ENCODE results near the gene ANKRD35.
"Not testable (repeated sequence)": the region's sequence is repeated elsewhere in the genome, so short reads cannot be mapped to it uniquely, and the experiment has no call there.

Gene ANKRD35

GRCh38 chr1:145849356-145850160 lies 36.1 kb downstream of the ANKRD35 start:
- DNase-seq = no peak

GRCh38 chr1:145847827-145848226 lies 37.8 kb downstream of the ANKRD35 start:
- DNase-seq = no peak

- DNase-seq = no peak
Observed at GRCh38 chr1:145846201-145846612, 39.5 kb downstream of the ANKRD35 start.

GRCh38 chr1:145845514-145846161 lies 40.0 kb downstream of the ANKRD35 start, which contains the start of gene NUDT17:
Gene NUDT17, plus strand, starts transcription at chr1:145845630. Its CDS starts 11 bp downstream, at chr1:145845641.
- DNase-seq = peak; percentile 74

- DNase-seq = no peak
Observed at GRCh38 chr1:145845144-145845513, 40.5 kb downstream of the ANKRD35 start.

GRCh38 chr1:145843031-145843430 lies 42.6 kb downstream of the ANKRD35 start:
- no peak for DNase-seq

- no peak for DNase-seq
Observed at GRCh38 chr1:145837656-145838055, 48.0 kb downstream of the ANKRD35 start.

GRCh38 chr1:145830810-145831209 lies 54.9 kb downstream of the ANKRD35 start:
- DNase-seq = not testable (repeated sequence)

GRCh38 chr1:145828367-145829026 lies 57.2 kb downstream of the ANKRD35 start:
- no peak for DNase-seq

GRCh38 chr1:145827966-145828365 lies 57.7 kb downstream of the ANKRD35 start:
- no peak for DNase-seq

GRCh38 chr1:145826030-145826429 lies 59.6 kb downstream of the ANKRD35 start:
- DNase-seq = no peak

GRCh38 chr1:145824499-145824842 lies 61.2 kb downstream of the ANKRD35 start:
- no peak for DNase-seq

- peak; percentile 93 for DNase-seq
Observed at GRCh38 chr1:145823565-145824498, 61.8 kb downstream of the ANKRD35 start, which contains the start of the genes POLR3C and RNF115. Gene POLR3C, plus strand, starts transcription at chr1:145824200. Its CDS starts 1,577 bp downstream, at chr1:145825777. Gene RNF115, minus strand, starts transcription at chr1:145824095. Its CDS starts 222 bp downstream, at chr1:145823873.

GRCh38 chr1:145822779-145823331 lies 62.8 kb downstream of the ANKRD35 start:
- not testable (repeated sequence) for DNase-seq

GRCh38 chr1:145818095-145818494 lies 67.6 kb downstream of the ANKRD35 start:
- DNase-seq = not testable (repeated sequence)

Measured in NCI-H1105 (cell line).